HG03442 (cell line): Measurements from ENCODE around the gene NUDT5.
"Not testable (repeated sequence)": the region's sequence is repeated elsewhere in the genome, so short reads cannot be mapped to it uniquely, and the experiment has no call there.

Experiments used
- ATAC-seq: cut with Tn5 transposase; IDR thresholded peaks from one replicate; pipeline ENCODE4 v1.9.1; 2021; ENCODE audit warnings: mild to moderate bottlenecking, moderate library complexity; ENCODE audit not compliant: unreplicated experiment

NUDT5 gene

GRCh38 chr10:12195603-12196506 is at the start of gene NUDT5, which contains the start of gene CDC123:
NUDT5 (minus strand) TSS chr10:12195891; CDS start chr10:12186291, 9,600 bp downstream.
CDC123 (plus strand) TSS chr10:12196188; CDS start chr10:12196246, 58 bp downstream.
- peak; percentile 86 for ATAC-seq

- ATAC-seq: no peak
These were observed 48.4 kb upstream of the NUDT5 start for GRCh38 chr10:12243864-12244620.

- no peak for ATAC-seq
These were observed 46.3 kb upstream of the NUDT5 start for GRCh38 chr10:12241810-12242529.

GRCh38 chr10:12238821-12239220 is 43.1 kb upstream of the NUDT5 start:
- ATAC-seq: no peak

- no peak for ATAC-seq
These were observed 41.9 kb upstream of the NUDT5 start for GRCh38 chr10:12237265-12238220.

GRCh38 chr10:12235796-12236195 is 40.1 kb upstream of the NUDT5 start:
- no peak for ATAC-seq

GRCh38 chr10:12235116-12235694 is 39.5 kb upstream of the NUDT5 start:
- no peak for ATAC-seq

GRCh38 chr10:12234687-12235086 is 39.0 kb upstream of the NUDT5 start:
- ATAC-seq: not testable (repeated sequence)

GRCh38 chr10:12228851-12229250 is 33.2 kb upstream of the NUDT5 start:
- no peak for ATAC-seq

GRCh38 chr10:12226438-12226837 is 30.7 kb upstream of the NUDT5 start:
- not testable (repeated sequence) for ATAC-seq

GRCh38 chr10:12225444-12225843 is 29.8 kb upstream of the NUDT5 start:
- no peak for ATAC-seq

- no peak for ATAC-seq
These were observed 25.9 kb upstream of the NUDT5 start for GRCh38 chr10:12221323-12222298.

- no peak for ATAC-seq
These were observed 23.3 kb upstream of the NUDT5 start for GRCh38 chr10:12218991-12219390.

GRCh38 chr10:12214763-12215218 is 19.1 kb upstream of the NUDT5 start:
- no peak for ATAC-seq

GRCh38 chr10:12214093-12214492 is 18.4 kb upstream of the NUDT5 start:
- no peak for ATAC-seq

- no peak for ATAC-seq
These were observed 17.9 kb upstream of the NUDT5 start for GRCh38 chr10:12213621-12214020.

GRCh38 chr10:12212454-12212853 is 16.8 kb upstream of the NUDT5 start:
- ATAC-seq: no peak

GRCh38 chr10:12208460-12208859 is 12.8 kb upstream of the NUDT5 start:
- no peak for ATAC-seq
